Fibroblast of skin of scalp (primary cell): ENCODE measurements around the gene MMP23B.

Source experiments
- DNase-seq: peaks from one replicate; pipeline ENCODE4 v3.0.0-alpha.2; 2013

Gene MMP23B

DNA sequence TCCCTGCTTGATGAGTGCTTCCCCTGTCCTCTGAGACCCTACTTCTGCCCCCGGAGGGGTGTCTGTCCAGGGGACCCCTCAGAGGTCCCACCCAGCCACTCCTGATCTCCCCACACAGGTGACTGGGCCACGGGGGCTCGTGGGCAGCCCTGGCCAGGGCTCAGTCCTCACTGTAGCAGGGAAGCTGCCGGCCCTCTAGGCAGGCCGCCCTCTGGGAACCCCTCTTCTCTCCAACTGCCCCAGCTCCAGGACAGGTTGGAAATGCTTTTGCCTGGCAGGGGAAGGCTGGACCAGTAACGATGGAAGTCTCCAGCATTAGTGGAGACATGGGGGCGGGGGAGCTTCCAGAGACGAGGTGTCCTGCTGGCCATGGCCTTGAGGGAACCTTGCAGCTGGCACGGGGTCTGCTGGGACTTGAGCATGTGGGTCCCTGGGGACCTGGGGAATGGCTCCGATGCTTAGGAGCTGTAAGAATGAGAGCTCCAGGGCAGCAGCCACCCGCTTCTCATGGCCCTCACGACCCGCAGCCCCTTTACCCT is 28.9 kb upstream of the MMP23B start:
- DNase-seq, result no peak

DNA sequence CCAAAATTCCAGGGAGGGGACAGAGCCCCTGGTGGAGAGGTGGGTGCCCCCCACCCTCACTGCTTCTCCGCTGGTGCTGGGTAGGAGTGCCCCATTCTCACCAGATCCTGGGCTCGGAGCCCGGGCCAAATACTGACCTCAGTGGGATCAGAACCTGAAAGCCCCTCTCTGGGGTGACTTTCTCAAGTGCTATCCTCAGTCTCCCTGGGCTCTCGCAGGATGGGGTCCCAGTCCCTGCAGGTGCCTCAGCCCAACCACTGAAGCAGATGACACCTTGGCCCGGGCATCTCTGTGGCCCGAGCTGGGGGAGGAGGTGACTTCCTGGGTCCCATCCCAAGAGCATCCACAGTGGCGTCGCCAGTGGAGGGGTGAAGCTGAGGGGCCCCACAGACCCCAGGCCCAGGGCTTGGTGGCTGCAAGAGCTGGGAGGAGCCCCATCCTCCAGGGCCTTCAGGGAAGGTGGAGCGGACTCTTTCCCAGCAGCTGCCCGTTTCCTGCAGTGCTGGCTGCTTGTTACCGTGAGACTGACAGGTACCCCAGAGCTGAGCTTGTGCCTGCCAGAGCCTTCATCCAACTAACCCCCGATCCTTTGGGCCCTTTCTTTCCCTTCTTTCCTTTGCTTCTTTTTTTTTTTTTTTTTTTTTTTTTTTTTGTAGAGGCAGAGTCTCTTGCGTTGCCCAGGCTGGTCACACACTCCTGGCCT is 28.2 kb upstream of the MMP23B start:
- DNase-seq, result no peak

DNA sequence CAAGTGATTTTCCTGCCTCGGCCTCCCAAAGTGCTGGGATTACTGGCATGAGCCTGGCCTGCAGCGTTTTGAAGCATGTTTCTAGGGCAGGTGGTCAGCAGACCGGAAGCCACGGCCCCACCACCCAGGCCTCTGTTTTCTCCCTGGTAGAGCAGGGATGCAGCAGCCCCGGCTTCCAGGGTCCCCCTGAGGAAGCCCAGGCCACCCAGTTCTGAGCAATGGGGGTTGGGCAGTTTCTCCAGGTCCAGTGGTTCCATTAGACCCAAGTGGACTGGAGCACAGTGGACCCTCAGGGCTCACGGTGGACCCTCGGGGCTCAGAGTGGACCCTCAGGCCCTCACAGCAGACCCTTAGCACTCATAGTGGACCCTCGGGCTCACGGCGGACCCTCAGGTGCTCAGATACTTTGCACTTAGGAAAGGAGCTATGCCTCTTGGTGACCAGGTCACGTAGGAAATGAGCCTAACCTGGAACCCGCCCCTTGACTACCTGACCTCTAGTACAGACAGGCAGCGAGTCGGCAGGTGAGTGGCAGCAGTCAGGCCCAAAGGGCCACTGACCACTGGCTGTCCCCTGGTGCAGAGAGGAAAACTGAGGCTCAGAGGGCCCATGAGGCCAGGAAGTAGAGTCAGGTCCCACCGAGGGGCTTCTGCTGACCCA is 27.5 kb upstream of the MMP23B start:
- DNase-seq, result no peak

DNA sequence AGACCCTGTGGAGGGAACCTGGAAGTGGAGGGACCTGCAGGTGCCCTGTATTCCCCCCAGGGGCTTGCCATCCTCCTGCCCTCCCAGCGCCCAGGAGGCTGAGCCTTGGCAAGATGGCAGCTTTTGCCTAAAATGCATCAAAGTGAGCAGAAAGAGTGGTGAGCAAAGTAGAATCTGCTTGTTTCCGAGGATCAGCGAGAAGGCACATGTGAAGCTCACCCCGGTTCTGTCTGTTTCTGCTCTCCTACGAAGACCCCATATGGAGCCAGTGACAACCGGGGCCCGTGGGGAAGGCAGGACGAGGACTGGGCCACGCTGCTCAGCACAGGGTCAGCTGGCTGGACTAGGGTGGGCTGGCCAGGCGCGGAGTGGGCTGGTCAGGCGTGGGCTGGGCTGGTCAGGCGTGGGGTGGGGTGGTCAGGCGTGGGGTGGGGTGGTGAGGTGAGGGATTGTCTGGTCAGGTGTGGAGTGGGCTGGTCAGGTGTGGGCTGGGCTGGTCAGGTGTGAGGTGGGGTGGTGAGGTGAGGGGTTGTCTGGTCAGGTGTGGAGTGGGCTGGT is 26.9 kb upstream of the MMP23B start:
- DNase-seq, result no peak

DNA sequence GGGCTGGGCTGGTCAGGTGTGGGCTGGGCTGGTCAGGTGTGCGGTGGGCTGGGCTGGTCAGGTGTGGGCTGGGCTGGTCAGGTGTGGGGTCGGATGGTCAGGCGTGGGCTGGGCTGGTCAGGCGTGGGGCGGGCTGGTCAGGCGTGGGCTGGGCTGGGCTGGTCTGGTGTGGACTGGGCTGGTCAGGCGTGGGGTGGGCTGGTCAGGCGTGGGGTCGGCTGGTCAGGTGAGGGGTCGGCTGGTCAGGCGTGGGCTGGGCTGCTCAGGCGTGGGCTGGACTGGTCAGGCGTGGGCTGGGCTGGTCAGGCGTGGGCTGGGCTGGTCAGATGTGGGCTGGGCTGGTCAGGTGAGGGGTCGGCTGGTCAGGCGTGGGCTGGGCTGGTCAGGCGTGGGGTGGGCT is 26.2 kb upstream of the MMP23B start:
- no peak for DNase-seq

DNA sequence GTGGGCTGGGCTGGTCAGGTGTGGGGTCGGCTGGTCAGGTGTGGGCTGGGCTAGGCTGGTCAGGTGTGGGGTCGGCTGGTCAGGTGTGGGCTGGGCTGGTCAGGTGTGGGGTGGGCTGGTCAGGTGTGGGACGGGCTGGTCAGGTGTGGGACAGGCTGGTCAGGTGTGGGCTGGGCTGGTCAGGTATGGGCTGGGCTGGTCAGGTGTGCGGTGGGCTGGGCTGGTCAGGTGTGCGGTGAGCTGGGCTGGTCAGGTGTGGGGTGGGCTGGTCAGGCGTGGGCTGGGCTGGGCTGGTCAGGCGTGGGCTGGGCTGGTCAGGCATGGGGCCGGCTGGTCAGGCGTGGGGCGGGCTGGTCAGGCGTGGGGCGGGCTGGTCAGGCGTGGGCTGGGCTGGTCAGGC is 25.7 kb upstream of the MMP23B start:
- no peak for DNase-seq

DNA sequence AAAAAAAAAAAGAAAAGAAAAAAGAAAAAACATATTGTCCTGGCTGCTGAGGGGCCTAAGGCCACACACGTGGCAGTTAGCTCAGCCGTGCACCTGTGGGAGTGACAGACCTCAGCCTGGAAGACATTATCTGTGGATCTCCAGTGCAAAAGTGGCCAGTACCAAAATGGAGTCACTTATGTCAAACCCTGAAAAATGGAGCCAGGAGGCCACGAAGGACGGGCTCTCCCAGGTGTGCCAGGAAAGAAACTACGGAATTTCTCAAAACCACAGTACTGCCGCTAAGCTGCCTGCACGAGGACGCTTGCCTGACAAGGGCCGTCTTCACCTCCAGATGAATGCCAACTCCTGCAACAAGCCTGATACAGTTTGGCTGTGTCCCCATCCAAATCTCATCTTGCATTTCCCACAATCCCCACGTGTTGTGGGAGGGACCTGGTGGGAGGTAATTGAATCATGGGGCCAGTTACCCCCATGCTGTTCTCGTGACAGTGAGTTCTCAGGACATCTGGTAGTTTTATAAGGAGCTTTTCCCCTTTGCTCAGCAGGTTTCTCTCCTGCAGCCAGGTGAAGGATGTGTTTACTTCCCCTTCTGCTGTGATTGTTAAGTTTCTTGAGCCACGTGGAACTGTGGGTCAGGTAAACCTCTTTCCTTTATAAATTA is 22.0 kb upstream of the MMP23B start:
- DNase-seq, result no peak

DNA sequence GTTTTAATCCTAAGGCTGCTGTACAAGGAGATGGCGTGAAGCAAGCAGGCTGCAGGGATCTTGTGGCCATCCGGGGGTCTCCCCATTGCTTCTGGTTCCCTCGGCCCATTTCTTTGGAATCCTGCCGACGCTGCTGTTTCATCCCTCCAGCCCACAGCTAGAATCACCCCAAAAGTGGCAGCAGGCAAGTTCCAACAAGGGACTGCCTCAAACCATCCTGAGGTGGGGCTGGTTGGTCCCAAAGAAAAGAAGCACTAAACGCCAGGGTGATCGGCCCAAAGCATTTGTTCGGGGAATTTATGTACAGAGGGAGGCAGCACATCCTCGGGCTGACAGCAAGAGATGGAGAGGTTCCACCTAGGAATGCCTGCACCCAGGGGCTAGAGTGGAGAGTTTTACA is 21.2 kb upstream of the MMP23B start:
- no peak for DNase-seq

DNA sequence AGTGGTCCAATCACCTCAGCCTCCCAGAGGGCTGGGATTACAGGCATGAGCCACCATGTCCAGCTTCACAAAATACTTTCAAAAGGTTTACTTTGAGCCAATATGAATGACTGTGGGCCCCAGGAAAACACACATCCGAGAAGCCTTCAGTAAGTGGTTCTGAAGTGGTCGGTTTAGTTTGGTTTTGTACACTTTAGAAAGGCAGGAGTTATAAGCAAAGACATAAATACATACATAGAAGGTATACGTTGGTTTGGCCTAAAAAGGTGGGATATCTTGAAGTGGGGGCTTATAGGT is 19.9 kb upstream of the MMP23B start:
- no peak for DNase-seq

DNA sequence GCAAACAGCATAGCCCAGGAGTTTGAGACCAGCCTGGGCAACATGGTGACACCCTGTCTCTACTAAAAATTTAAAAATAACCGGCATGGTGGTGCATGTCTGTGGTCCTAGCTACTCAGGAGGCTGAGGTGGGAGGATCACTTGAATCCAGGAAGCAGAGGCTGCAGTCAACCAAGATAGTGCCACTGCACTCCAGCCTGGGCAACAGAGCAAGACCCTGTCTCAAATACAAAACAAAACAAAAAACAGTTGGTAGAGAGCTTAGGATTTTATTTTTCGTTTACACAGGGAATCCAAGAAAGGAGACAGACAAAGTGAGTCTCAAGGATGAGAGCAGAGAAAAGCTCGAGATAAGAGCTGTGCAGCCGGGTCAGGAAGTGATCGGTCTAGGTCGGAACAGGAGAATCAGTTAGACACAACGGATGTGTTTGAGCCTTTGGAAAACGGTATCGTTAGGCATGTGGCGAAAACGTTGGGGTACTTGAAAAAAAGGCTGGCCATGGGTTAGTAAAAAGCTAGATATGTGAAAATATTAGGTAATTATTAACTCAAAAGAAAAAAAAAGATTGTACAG is 18.4 kb upstream of the MMP23B start:
- DNase-seq, result no peak

DNA sequence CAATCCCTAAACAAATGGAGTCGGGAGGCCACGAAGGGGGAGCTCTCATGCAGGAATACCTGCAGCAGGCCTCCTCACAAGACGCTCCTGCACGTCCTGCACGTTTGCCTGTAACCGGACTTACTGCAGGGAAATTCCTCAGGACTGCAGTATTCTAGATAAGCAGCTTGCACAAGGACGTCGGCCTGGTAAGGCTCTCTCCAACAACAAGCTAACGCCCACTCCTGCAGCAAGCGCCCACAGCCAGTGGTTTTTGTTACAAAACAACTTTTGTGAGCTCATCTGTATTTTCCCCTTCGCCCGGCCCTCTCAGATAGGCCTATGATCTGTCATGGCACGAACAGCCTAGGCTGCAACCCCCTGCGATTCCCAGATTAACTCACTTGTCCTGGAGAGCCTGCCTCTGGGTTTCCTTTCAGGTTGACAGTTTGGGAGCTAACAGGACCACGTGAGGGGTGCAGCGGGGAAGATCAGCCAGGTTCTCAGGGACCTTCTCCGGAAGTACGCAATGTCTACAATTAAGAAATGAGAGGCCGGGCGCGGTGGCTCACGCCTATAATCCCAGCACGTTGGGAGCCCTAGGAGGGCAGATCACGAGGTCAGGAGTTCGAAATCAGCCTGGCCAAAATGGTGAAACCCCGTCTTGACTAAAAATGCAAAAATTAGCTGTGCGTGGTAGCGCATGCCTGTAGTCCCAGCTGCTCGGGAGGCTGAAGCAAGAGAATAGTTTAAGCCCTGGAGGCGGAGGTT is 17.6 kb upstream of the MMP23B start:
- DNase-seq, result peak; percentile 40

DNA sequence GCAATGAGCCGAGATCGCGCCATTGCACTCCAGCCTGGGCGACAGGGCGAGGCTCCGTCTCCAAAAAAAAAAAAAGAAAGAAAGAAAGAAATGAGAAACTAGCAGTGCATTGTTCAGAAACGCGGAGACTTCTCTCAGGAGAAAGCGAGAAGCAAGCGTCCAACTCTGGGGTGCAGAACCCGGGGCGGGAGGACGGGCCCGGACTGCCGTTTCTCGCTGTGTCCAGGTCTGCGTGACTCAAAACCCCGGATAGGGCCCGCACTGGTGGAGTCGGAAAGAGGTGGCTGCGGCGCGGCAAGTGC is 17.1 kb upstream of the MMP23B start:
- no peak for DNase-seq

DNA sequence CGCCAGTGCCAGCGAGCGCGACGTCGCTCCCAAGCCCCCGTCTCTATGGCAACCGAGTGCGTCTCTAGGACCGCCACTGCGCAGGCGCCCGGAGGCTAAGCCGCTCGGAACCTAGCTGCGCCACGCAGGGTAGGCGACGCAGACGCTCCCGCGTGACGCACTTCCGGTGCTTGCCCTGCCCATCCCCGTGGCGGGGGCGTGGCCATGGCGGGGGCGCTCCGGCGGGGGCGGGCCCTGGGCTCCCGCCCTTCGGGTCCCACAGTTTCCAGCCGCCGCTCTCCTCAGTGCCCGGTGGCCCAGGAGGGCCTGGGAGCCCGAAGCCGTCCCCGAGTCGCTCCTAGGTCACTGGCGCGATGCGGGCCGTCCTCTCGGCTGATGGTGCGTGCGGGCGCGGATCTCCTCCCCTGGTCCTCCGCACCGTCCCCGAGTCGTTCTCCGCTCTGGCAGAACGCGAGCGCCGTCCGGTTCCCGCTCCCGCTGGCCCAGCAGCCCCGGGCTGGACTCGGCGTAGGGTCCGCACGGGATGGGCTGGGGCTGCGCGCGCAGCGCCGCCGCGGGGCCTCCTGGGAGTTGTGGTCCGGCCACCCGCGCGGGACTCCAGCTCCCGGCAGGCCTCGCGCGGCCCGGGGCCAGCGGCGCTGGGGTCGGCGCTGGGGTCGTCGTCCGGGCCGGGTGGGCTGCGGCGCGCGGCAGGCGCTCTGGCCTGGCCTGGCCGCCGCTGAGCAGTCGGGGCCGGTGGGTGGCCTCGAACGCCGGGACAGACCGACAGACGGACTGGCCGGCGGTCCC is 16.5 kb upstream of the MMP23B start, which contains the start of gene MIB2:
Gene MIB2, plus strand, starts transcription at position 245 of the 789 bp plus-strand sequence. CDS start 7,953 bp downstream, outside the sequence.
- peak; percentile 97 for DNase-seq

DNA sequence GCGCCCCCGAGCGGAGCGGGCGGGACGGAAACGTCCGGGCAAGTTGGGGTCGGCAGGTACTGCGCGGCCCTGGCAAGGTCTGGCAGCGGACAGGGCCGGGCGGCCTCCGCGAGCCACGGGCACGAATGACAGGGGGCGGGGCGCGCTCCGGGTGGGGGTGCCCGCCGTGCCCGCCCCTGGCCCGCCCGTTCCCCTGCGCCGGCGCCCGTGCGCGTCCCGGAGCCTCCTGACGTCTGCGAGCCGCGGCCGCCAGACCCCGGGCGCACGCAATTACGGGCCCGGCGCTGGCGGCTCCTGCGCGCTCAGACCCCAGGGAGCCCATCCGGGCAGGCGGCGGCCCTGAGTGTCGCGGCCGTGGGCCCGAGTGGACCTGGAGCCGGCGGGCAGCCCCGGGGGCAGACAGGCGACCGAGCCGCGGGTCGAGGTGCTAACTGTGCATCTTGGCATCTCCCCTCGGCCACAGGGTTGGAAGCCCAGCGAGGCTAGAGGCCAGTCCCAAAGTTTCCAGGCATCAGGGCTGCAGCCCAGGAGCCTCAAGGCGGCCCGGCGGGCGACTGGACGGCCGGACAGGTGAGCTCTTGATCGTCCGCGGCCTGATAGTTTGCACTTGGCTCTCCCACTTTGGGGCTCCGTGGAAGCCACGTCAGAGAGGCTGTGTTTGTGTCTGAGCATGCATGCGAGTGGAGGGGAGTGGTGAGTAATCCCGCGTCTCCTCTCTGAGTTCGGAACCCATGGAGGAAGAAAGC is 15.8 kb upstream of the MMP23B start:
- DNase-seq, result no peak

DNA sequence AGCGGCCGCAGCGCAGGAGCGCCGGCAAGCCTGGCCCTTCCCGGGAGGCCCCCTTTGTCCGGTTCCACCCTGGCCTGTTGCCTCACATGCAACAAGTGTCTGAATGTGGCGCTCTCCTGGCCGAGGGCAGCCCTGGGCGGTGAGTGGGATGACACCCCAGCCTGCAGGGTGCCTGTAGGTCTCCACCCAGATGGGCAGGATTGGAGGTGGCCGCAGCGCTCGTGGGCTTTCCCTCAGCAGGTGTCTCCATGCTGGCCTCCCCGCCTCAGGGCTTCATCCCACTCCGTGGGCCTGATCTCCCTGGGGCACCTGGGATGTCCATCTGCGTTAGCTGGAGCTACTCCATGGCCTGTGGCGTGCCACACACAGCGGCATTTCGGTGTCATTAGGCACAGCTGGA is 15.1 kb upstream of the MMP23B start:
- DNase-seq, result no peak

DNA sequence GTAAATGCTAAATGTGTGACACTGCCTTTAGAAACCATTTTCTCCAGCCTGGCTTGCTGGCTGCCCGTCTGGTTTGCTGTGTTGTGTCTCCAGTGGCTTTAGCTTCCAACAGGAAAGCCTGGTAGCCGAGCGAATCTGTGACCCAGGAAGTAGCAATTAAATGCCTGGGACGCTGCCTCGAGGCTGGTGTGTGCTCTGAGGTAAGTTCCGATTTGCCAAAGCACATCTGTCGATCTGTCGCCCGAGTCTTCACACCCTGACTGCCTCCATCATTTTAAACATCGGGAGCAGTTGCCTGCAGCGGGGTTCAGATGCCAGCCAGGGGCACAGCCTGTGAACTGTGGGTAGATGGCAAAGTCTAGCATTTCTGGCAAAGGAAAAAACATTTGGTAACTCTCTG is 14.5 kb upstream of the MMP23B start:
- no peak for DNase-seq

DNA sequence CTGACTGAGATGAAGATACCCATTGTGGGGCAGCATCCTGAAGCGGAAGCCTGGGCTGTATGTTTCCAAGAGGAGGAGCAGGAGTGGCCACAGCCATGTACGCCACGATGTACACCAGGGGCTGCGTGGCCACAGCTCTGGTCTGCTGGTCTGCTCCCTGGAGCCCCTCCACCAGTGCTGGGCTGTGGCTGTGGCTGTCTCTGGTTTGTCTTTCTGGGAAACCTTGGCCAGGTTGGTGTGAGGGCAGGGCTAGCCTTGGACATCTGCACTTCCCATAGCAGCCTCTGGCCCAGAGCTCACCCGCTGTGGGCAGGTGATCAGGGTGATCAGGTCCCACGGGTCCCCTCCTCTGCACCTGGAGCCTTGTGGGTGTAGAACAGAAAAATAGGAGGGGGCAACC is 14.0 kb upstream of the MMP23B start:
- no peak for DNase-seq

DNA sequence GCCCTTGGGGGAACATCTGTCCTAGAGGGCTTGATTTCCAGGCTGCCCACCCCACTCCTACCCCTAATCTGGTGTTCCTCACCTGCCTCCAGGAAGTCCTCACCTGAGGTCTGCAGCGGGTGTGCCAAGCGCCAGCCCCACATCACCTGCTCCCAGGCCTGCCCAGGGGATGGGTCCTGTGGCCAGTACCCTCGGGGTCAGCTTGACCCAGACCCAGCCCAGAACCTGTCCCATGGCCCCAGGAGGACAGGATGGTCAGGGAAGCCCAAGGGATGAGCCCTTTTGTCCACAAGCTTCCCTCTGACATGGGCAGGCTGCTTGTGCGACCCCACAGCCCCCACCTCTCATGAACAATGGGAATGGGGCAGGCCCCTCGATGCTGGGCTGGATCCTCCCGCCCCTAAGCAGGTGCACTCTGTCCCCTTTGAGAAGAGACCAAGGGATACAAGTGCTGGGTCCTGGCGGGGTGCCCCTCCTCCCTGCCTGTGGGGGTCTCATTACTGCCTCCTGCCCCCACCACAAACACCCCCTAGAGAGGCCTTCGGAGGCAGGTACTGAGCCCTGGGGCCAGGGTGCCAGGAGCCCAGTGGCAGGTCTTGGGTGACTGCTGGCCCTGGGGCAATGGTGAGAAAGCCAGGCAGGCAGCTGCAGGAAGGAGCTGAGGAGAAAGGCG is 13.4 kb upstream of the MMP23B start:
- no peak for DNase-seq

DNA sequence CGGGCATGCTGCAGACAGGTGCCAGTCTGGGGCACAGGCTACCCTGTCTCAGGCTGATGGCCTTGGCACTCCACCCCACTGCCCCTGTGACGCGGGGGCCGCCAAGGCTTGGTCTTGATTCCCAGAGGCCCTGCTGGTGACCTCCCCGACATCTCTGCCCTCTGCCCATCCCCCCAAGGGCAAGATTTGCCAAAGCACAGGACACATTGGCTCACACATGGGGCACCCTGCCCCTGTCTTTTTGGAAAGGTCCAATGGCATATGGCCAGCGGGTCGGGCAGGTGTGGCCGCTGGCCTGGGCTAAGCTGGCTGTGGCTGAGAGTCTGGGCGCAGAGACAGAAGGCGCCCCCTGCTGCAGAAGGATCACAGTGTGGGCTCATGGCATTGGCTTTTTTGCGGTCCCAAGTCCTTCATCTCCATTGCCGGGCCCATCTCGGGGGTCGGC is 12.0 kb upstream of the MMP23B start:
- DNase-seq, result no peak

DNA sequence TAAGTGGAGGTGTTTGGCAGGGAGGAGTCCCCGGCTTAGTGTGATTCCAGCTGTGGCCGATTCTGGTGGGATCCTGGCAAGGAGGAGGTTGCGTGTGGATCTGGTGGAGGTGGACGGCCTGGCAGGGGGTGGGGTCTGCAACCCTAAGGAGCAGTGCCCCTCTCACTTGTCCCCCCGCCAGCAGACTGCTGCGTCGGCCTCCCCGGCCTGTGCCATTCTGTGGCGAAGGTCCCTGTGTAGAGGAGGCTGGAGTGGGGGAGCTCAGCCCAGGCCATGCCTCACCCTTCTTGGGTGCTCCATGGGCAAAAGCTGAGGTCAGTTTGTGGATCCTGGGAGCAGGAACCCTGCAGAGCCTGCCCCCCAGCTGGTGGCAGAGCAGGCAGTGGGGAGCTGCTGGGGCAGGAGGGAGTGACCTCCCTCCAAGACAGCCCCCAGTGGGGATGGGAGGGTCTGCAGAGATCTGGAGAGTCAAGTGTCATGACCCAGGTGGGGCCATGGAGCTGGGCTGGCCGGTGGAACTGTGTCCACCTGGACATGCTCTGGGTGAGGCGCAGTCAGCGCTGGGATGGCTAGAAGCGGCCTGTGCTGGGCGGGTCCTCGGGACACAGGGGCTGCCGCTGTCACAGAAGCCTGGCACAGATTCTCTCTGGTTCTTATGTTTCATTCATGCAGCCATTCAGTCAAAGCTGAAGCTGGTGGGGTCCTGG is 11.4 kb upstream of the MMP23B start:
- no peak for DNase-seq
